DOHH2 (cell line): ENCODE results near the gene CABLES1.

Experiments used
- H3F3A ChIP-seq: fragments of 200-600 bp; sonication (generic), shearing (Covaris generic); 2 replicates; pipeline ENCODE4 v1.6.0; 2016; ENCODE audit warnings: antibody characterized with exemption, mild to moderate bottlenecking; ENCODE audit not compliant: control insufficient read depth, insufficient read depth
- H3K27ac ChIP-seq: fragments of 200-600 bp; sonication (generic); 2 replicates; pipeline ENCODE4 v1.5.1; 2014; ENCODE audit warnings: low read depth, mild to moderate bottlenecking, low read length, moderate library complexity
- H3K27me3 ChIP-seq: fragments of 200-600 bp; sonication (generic); 2 replicates; pipeline ENCODE4 v1.6.1; 2014; ENCODE audit warnings: mild to moderate bottlenecking, low read length, mixed read lengths; ENCODE audit not compliant: control insufficient read depth
- H3K36me3 ChIP-seq: fragments of 200-600 bp; sonication (generic); 2 replicates; pipeline ENCODE4 v1.6.1; 2014; ENCODE audit warnings: mild to moderate bottlenecking, low read length, moderate library complexity, mixed read lengths; ENCODE audit not compliant: control insufficient read depth
- H3K4me1 ChIP-seq: fragments of 200-600 bp; sonication (generic); 2 replicates; pipeline ENCODE4 v1.6.1; 2014; ENCODE audit warnings: mild to moderate bottlenecking, low read length, mixed read lengths; ENCODE audit not compliant: control insufficient read depth
- H3K4me2 ChIP-seq: fragments of 200-600 bp; sonication (generic); 2 replicates; pipeline ENCODE4 v1.6.0; 2014; ENCODE audit warnings: mild to moderate bottlenecking, low read length, moderate library complexity
- H3K4me3 ChIP-seq: fragments of 200-600 bp; sonication (generic); 2 replicates; pipeline ENCODE4 v1.5.1; 2014; ENCODE audit warnings: mild to moderate bottlenecking, low read length, mixed read lengths
- H3K79me2 ChIP-seq: fragments of 200-600 bp; sonication (generic); 2 replicates; pipeline ENCODE4 v1.6.1; 2014; ENCODE audit warnings: mild to moderate bottlenecking, low read length, mixed read lengths; ENCODE audit not compliant: control insufficient read depth
- H3K9me2 ChIP-seq: fragments of 200-600 bp; sonication (generic); replicated peaks from 2 replicates; pipeline ENCODE4 v1.6.1; 2014; ENCODE audit warnings: mild to moderate bottlenecking, low read length, mixed read lengths; ENCODE audit not compliant: control insufficient read depth
- H3K9me3 ChIP-seq: fragments of 200-600 bp; sonication (generic); 2 replicates; pipeline ENCODE4 v1.6.1; 2014; ENCODE audit warnings: antibody characterized with exemption, low read length, mixed read lengths; ENCODE audit not compliant: control insufficient read depth, insufficient read depth
- H4K20me1 ChIP-seq: fragments of 200-600 bp; sonication (generic); 2 replicates; pipeline ENCODE4 v1.6.0; 2014; ENCODE audit warnings: low read depth, mild to moderate bottlenecking, antibody characterized with exemption, low read length, moderate library complexity; ENCODE audit not compliant: control insufficient read depth, insufficient read depth
- EZH2phosphoT487 ChIP-seq: fragments of 200-600 bp; sonication (generic); IDR thresholded peaks from 2 replicates; pipeline ENCODE4 v1.6.1; 2017; ENCODE audit warnings: borderline replicate concordance, mild to moderate bottlenecking, antibody characterized with exemption, low read length, moderate library complexity, mixed read lengths
- TF ChIP-seq, protein P1 (sequence below): fragments of 200-600 bp; sonication (generic); IDR thresholded peaks from one replicate; pipeline ENCODE4 v1.5.1; 2014; ENCODE audit warnings: antibody characterized with exemption, mild to moderate bottlenecking, low read depth, low read length; ENCODE audit not compliant: poor library complexity, severe bottlenecking

The CABLES1 gene

DNA sequence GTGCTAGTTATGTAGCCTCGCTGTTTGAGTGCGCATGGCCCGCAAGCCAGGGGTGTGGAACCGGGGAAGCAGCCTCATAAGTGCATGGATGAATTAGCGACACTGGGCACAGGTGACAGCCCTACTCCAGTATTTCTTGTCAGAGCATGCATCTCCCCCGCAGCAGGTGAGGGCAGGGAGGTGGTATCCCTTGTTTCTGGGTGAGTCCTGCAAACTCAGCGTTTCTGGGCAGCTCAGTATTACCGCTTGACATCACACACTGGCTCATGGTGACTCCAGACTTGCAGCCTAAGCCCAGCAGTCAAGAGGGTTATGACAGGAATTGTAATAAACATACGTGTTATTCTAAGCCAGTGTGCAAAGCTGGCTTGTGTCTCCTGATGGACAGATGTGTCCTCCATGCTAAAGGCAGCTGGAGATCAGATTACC, 2.5 kb downstream of the CABLES1 start:
- H3K79me2 ChIP-seq = no peaks in the 10 kb centered on the region
- TF ChIP-seq, protein P1, sequence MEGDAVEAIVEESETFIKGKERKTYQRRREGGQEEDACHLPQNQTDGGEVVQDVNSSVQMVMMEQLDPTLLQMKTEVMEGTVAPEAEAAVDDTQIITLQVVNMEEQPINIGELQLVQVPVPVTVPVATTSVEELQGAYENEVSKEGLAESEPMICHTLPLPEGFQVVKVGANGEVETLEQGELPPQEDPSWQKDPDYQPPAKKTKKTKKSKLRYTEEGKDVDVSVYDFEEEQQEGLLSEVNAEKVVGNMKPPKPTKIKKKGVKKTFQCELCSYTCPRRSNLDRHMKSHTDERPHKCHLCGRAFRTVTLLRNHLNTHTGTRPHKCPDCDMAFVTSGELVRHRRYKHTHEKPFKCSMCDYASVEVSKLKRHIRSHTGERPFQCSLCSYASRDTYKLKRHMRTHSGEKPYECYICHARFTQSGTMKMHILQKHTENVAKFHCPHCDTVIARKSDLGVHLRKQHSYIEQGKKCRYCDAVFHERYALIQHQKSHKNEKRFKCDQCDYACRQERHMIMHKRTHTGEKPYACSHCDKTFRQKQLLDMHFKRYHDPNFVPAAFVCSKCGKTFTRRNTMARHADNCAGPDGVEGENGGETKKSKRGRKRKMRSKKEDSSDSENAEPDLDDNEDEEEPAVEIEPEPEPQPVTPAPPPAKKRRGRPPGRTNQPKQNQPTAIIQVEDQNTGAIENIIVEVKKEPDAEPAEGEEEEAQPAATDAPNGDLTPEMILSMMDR = no peak
- no peak for TF ChIP-seq EZH2phosphoT487
- no peak overlapping the region for H3K4me3 ChIP-seq
- no peaks in the 10 kb centered on the region for H4K20me1 ChIP-seq
- no peak overlapping the region for H3K27ac ChIP-seq
- no peaks in the 10 kb centered on the region for H3K9me2 ChIP-seq
- no peaks in the 10 kb centered on the region for H3K9me3 ChIP-seq
- peak overlapping the region; percentile 46 for H3K4me2 ChIP-seq
- H3K36me3 ChIP-seq = no peaks in the 10 kb centered on the region
- H3F3A ChIP-seq = peaks cover 8% of the 10 kb centered on the region
- H3K4me1 ChIP-seq = peaks cover 31% of the 10 kb centered on the region
- peaks cover 36% of the 10 kb centered on the region for H3K27me3 ChIP-seq

DNA sequence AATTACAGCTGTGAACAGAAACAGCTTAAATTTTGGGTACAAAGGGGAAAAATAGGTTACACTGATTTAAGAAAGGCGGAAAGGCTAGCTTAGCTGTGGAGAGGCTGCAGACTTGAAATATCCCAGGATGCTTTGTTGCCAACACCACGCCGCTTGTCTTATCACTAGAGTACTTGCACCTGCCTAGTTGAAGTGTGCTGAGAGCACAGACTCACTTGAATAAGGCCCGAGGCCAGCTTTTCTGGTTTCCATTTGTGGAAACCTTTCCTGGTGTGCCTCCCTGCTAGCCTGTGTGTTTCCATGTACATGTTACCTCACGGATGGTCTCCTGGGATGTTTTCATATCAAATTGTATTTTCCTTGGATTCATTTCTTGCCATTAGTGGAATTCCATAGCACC, 3.2 kb downstream of the CABLES1 start:
- Histone ChIP-seq H3K27ac (no peak overlapping the region), H3K4me3 (no peak overlapping the region), H3K27me3 (peaks cover 36% of the 10 kb centered on the region), H3K4me1 (peaks cover 36% of the 10 kb centered on the region), H3K9me3 (no peaks in the 10 kb centered on the region), H3K36me3 (no peaks in the 10 kb centered on the region), H3K9me2 (no peaks in the 10 kb centered on the region), H3K79me2 (no peaks in the 10 kb centered on the region), H3F3A (peaks cover 7% of the 10 kb centered on the region), H4K20me1 (no peaks in the 10 kb centered on the region), H3K4me2 (no peak overlapping the region)
- TF ChIP-seq EZH2phosphoT487 = no peak
- TF ChIP-seq, protein P1 = no peak

DNA sequence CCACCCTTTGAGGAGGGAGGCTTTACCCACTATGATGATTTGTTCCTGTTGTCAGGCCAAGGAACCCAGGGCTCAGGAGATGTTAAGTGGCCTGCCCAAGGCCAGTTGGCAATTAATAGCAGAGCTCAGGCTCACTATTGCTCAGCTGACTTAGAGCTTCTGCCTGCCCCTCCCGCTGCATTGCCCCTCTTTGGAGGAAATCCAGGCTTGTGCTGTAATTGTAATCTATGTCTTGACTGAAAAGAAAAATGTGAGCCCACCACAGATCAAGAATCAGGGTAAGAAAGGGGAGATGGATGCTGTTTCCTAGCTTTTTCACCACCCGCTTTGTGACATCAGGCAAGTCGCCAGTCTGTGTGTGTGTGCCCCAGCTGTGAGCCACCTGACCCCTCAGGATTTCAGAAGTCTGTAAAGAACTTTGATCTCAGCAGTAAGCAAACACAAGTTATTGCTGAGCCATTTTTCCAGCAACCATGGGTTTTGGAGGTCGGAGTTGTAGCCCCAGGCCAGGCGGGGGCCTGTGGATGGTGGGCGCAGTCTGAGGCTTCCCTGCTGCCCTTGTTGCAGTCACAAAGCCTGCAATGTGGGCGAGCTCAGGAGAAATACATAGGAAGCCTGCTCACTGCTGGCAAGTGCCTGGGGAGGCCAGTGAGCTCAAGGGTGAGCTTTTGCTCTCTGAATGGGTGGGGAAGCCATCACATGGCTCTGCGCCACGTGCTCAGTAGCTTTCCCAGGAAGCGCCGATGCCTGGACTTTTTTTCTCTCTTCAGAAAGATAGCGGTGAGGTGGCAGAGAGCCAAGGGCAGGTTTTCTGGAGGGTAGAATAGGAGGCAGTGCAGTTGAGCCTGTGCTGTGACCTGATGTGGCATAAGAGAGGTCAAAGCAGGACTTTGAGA, 6.1 kb downstream of the CABLES1 start:
- no peaks in the 10 kb centered on the region for H4K20me1 ChIP-seq
- H3K79me2 ChIP-seq = no peaks in the 10 kb centered on the region
- H3K4me3 ChIP-seq = no peak overlapping the region
- H3K36me3 ChIP-seq = no peaks in the 10 kb centered on the region
- no peaks in the 10 kb centered on the region for H3K9me3 ChIP-seq
- no peak overlapping the region for H3K4me2 ChIP-seq
- H3K9me2 ChIP-seq = no peaks in the 10 kb centered on the region
- H3F3A ChIP-seq = no peaks in the 10 kb centered on the region
- no peak overlapping the region for H3K27ac ChIP-seq
- peaks cover 18% of the 10 kb centered on the region for H3K4me1 ChIP-seq
- no peak for TF ChIP-seq EZH2phosphoT487
- TF ChIP-seq, protein P1 = no peak
- H3K27me3 ChIP-seq = peaks cover 18% of the 10 kb centered on the region
